ENCODE measurements around the gene NAA20.

Gene NAA20

DNA sequence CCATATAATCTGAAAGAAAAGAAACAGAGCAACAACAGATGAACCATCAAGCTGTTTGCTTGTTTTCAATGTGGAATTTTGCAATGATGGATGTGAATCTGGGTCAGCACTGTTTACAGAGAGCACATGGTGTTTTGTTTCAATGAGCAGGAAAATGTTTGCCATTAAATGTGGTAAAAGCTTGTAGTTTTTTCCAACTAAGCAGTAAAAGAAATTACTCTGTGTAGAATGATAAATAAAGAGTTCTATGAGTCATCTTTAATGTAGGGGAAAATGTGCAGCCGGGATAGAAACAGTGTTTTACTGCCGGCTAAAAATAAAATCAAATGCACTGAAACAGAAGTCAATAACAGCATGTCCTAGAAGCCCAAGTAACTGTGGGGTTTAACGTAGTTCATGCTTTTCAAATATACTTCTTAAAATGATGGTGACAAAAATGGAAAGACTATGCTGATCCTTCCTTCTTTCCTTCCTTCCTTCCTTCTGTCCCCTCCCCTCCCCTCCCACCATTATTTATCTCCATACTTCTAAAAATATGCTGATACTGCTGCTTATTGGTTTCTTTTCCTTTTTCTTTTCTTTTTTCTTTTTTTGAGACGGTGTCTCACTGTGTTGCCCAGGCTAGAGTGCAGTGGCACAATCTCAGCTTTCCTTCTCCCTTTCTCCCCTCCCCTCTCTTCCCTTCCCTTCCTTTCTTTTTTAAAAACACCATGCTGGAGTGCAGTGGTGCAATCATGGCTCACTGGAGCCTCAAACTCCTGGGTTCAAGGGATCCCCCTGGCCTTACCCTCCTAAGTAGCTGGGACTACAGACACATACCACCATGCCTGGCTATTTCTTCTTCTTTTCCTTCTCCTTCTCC is 6.3 kb upstream of the NAA20 start:
- TF ChIP-seq, protein P1, sequence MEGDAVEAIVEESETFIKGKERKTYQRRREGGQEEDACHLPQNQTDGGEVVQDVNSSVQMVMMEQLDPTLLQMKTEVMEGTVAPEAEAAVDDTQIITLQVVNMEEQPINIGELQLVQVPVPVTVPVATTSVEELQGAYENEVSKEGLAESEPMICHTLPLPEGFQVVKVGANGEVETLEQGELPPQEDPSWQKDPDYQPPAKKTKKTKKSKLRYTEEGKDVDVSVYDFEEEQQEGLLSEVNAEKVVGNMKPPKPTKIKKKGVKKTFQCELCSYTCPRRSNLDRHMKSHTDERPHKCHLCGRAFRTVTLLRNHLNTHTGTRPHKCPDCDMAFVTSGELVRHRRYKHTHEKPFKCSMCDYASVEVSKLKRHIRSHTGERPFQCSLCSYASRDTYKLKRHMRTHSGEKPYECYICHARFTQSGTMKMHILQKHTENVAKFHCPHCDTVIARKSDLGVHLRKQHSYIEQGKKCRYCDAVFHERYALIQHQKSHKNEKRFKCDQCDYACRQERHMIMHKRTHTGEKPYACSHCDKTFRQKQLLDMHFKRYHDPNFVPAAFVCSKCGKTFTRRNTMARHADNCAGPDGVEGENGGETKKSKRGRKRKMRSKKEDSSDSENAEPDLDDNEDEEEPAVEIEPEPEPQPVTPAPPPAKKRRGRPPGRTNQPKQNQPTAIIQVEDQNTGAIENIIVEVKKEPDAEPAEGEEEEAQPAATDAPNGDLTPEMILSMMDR (IDR thresholded peaks at IDR 0.05; ENCODE audit: extremely low read depth, missing control alignments), result no peak
- DNase-seq (ENCODE audit: low spot score), result no peak

DNA sequence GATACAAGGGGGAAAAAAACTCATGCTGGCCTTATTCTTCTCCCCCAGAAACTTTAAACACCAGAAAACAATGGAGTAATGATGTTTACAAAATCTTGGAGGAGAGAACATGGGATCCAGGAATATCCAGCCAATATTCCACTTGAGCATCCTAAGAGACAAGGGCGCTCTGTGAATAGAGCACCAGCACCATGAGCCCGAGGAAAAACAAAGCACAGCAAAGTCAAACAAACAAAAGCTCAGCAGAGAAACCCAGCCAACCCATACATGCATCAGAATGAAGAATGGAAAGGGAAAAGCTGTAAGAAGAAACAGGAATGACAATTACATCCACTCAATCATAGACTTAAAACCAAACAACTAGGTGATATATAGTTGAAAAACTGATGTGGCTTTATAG is 4.6 kb upstream of the NAA20 start:
- TF ChIP-seq, protein P1 (IDR thresholded peaks at IDR 0.05; ENCODE audit: extremely low read depth, missing control alignments), result no peak
- no peak for DNase-seq (ENCODE audit: low spot score)

DNA sequence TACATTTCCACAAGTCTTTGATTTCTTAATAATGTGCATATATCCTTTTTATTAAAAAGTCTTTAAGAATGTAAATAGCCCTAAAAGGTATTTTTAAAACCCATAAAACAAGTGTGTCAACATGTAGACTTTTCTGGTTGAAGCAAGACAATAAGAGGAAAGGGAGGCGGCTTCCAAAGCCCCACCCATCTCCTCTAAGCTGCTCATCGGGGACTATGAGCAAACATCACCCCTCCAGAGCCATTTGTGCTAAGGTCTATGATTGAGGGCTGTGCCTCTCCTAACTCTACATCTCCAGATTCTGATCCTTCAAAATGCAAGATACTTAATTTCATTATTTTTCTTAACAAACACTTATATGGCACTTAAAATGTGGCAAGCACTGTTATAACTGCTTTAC is 2.5 kb upstream of the NAA20 start:
- no peak for DNase-seq (ENCODE audit: low spot score)
- TF ChIP-seq, protein P1 (IDR thresholded peaks at IDR 0.05; ENCODE audit: extremely low read depth, missing control alignments), result no peak

DNA sequence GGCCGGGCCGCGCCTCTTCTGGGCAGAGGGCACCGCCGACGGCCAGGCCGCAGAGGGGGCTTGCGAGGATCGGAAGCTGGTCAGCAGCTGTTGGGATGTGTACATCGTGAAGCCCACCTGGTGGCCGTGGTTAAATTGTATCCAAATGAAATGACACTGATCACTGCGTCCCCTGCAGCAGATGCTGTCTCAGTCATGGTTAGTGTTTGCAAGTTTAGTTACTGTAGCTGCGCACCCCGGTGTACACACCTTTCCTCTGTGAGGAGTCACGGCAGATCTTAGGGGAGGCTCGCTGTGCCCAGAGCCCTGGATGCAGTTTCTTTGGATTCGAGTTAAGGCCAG is 653 bp downstream of the NAA20 start:
- TF ChIP-seq, protein P1 (IDR thresholded peaks at IDR 0.05; ENCODE audit: extremely low read depth, missing control alignments), result no peak
- DNase-seq (ENCODE audit: low spot score), result no peak

DNA sequence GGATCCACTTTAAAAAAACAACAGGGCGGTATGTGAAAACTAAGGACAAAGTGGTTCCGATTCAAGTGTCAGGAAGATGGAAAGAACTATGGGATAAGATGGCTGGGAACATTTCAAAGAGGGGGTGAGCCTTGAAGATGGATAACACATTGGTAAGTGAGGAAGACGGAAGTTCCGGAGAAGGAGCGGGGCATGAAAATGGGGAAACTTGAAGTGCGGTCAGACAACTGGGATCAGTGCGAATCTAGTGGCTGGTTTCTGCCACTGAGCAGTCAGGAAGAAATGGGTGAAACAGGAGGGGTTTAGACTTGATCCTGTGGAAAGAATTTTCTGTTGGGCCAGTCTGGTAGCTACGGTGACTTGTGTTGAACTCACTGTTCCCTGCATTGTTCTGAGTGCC is 1.2 kb downstream of the NAA20 start:
- TF ChIP-seq, protein P1 (IDR thresholded peaks at IDR 0.05; ENCODE audit: extremely low read depth, missing control alignments), result no peak
- no peak for DNase-seq (ENCODE audit: low spot score)

DNA sequence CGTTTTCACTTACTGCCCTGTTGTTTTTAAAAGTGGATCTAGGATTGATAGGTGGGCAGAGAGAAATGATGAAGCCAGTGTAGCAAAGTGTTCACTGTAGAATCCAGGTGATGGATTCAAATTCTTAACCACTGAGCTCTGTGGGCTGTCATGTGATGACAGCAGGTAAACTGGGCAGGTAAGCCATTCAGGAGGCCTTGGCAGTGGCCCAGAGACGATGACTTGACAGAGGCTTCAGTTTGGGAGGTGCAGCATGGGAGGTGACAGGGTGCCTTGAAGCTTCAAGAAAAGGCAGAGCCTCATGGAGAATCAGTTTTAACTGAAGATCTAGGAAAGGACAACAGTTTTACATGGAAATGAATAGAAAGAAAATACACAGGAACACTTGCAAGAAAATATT is 2.0 kb downstream of the NAA20 start:
- TF ChIP-seq, protein P1 (IDR thresholded peaks at IDR 0.05; ENCODE audit: extremely low read depth, missing control alignments), result no peak
- DNase-seq (ENCODE audit: low spot score), result no peak

DNA sequence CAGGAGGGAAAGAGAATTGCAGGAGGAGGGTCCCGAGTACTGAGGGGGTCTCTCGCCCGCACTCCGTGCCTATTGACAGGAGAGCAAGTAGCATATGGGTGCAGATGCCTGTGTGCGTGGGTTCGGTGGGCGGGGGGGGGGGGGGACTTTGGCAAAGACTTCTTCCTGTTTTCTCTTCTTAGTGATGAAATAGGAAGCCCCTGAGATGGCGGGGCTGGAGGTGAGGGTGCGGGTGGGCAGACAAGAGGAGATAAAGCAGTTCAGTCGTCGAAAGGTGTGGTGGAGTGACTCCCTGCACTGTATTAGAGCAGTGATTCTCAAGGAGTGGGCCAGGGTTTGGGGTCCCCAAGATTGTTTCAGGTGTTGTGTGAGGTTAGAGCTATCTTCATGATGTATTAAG is 3.7 kb downstream of the NAA20 start:
- no peak for DNase-seq (ENCODE audit: low spot score)
- TF ChIP-seq, protein P1 (IDR thresholded peaks at IDR 0.05; ENCODE audit: extremely low read depth, missing control alignments), result no peak

Measured in GM20000 (cell line).